Astrocyte of the spinal cord (primary cell): Measurements from ENCODE around the gene TMEM141.

Experiments
- DNase-seq: peaks from one replicate; pipeline ENCODE4 v3.0.0; 2011; ENCODE audit warnings: low read depth, low spot score
- H3K4me3 ChIP-seq: 2 replicates; pipeline ENCODE4 v1.5.1; 2011; ENCODE audit warnings: low read depth, mild to moderate bottlenecking, low read length, moderate library complexity
- in situ Hi-C: cut with HindIII; loops from 2 replicates; pipeline ENCODE4 v1.10.0; 2017; ENCODE audit warnings: low sequenced_read_pairs
- TF ChIP-seq, protein P1 (sequence below): IDR thresholded peaks from 2 replicates; pipeline ENCODE4 v1.5.1; 2012; ENCODE audit warnings: low read depth, mild to moderate bottlenecking, low read length, inconsistent platforms

TMEM141 gene

GRCh38 chr9:136745389-136746154, 45.6 kb upstream of the TMEM141 start:
- TF ChIP-seq, protein P1, sequence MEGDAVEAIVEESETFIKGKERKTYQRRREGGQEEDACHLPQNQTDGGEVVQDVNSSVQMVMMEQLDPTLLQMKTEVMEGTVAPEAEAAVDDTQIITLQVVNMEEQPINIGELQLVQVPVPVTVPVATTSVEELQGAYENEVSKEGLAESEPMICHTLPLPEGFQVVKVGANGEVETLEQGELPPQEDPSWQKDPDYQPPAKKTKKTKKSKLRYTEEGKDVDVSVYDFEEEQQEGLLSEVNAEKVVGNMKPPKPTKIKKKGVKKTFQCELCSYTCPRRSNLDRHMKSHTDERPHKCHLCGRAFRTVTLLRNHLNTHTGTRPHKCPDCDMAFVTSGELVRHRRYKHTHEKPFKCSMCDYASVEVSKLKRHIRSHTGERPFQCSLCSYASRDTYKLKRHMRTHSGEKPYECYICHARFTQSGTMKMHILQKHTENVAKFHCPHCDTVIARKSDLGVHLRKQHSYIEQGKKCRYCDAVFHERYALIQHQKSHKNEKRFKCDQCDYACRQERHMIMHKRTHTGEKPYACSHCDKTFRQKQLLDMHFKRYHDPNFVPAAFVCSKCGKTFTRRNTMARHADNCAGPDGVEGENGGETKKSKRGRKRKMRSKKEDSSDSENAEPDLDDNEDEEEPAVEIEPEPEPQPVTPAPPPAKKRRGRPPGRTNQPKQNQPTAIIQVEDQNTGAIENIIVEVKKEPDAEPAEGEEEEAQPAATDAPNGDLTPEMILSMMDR, result no peak
- no peak for DNase-seq
- no peak overlapping the region for H3K4me3 ChIP-seq
- in situ Hi-C loops, result no loop called here

DNA sequence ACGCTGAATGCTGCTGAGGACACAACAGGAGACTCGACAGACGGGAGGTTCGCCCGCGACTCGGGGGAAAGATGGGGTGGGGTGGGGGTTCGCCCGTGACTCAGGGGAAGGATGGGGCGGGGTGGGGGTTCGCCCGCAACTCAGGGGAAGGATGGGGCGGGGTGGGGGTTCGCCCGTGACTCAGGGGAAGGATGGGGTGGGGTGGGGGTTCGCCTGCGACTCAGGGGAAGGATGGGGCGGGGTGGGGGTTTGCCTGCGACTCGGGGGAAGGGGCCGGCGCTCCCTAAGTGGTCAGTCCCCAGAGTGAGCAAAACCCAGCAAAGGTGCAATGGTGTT, 45.0 kb upstream of the TMEM141 start:
- DNase-seq, result no peak
- no peak overlapping the region for H3K4me3 ChIP-seq
- TF ChIP-seq, protein P1, result no peak
- in situ Hi-C loops, result no loop called here

- in situ Hi-C loops, result no loop called here
- TF ChIP-seq, protein P1, result no peak
- no peak overlapping the region for H3K4me3 ChIP-seq
- DNase-seq, result no peak
Observed at GRCh38 chr9:136746621-136747020, 44.5 kb upstream of the TMEM141 start.

GRCh38 chr9:136747161-136748060, 43.7 kb upstream of the TMEM141 start:
- in situ Hi-C loops, result no loop called here
- TF ChIP-seq, protein P1, result no peak
- no peak for DNase-seq
- no peak overlapping the region for H3K4me3 ChIP-seq

DNA sequence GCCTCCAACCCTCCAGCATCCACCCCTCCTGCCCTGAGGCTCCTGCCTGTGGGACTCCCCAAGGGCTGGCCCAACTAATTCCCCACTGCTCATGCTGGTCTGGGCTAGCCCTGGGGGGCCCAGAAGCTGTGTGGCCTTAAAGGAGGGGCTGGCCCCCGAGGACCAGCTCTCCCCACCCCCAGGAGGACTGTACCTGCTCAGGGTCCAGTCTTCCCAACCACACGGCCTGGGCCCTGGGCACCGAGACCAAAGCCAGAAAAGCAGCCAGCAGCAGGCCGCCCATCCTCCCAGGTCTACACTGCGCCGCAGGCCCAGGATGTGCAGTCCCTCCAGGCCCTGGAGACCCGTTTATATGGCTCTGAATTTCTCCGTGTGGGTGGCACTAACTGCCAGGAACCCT, 42.9 kb upstream of the TMEM141 start, which contains the start of gene LCN6:
Gene LCN6 (minus strand): TSS at position 325 of the 400 bp plus-strand sequence. CDS start 42 bp downstream, at position 283.
- no peak for DNase-seq
- TF ChIP-seq, protein P1, result no peak
- H3K4me3 ChIP-seq, result no peak within 1 kb of the TSS
- in situ Hi-C loops, result no loop called here

DNA sequence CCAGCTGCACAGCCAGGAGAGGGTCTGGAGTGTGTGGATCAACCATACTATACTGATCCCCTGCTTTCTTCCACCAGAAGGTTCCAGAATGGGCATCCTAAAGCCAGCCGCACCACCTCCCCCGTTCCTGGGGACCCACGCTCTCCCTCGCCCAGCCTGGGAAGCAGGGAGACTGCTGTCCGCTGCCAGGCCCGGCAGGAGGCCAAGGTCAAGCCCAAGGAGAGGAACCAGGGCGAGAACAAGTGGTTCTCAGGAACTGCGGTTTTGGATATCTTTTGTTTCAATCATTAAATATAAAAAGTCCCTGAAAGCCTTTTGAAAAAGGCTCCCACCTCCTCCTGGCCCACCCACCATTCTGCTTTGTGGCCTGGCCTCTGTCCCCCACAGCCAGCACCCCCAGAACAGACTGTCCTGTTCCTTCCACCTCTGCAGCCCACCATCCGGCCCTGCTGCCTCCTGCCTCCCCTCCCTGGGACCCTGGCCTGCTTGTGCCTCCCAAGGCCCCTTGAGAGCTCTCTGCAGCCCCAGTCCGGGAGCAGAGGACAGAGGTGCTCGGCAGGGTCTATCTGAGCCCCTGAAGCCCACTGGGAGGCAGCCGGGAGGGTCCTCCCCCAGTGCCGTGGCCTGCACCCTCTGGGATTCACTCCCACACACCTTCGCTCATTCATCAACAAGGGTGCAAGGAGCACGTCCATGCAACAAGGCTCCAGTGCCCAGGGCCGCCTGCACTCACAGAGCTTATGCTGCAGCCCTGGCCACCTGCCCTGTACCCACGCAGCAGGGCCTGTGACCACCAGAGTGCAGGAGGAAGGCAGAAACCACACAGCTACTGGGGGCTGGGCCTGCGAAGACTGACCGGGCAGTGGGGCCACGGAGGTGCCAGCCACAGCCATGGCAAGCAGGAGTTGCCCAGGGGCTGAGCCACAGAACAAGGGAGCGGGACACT, 42.2 kb upstream of the TMEM141 start:
- no peak overlapping the region for H3K4me3 ChIP-seq
- in situ Hi-C loops, result no loop called here
- TF ChIP-seq, protein P1, result no peak
- no peak for DNase-seq
